ENCODE data around the gene PARN. TPM values are rescaled to one million over a fixed set of nuclear protein-coding genes. Genes with fewer than 3 reads are reported as not detected.
A peak's percentile ranks its signal among the peaks of the same experiment; 100 is the strongest.

Gene PARN
- total and polyA plus RNA-seq, 7 donors = 14.4 to 75.3 (median 33.6) TPM

GRCh38 chr16:14490235-14490634 is 139.8 kb downstream of the PARN start:
- 91 to 94% methylated on average over 4 of the region's 4 CpGs for WGBS, 2 donors
- intact Hi-C loops (cut with DNase I) = no loop called here
- Histone ChIP-seq H3K27ac (no peak overlapping the region), H3K4me1 (peaks cover 0 to 22% (median 19%) of the 10 kb centered on the region in 4 donors), H3K9me3 (no peaks in the 10 kb centered on the region), H3K4me3 (no peak overlapping the region), H3K27me3 (no peaks in the 10 kb centered on the region), H3K36me3 (no peaks in the 10 kb centered on the region)
- DNase-seq = no peak
- TF ChIP-seq POLR2AphosphoS5 (IDR thresholded peaks at IDR 0.05) = no peak
- TF ChIP-seq POLR2A (IDR thresholded peaks at IDR 0.05) = no peak
- TF ChIP-seq CTCF (IDR thresholded peaks at IDR 0.05) = no peak
- TF ChIP-seq EP300 (IDR thresholded peaks at IDR 0.05) = no peak

- Histone ChIP-seq H3K27me3 (no peaks in the 10 kb centered on the region), H3K36me3 (no peaks in the 10 kb centered on the region), H3K9me3 (no peaks in the 10 kb centered on the region), H3K27ac (no peak overlapping the region), H3K4me1 (peaks cover 0 to 22% (median 19%) of the 10 kb centered on the region in 4 donors), H3K4me3 (no peak overlapping the region)
- no peak for TF ChIP-seq POLR2AphosphoS5 (IDR thresholded peaks at IDR 0.05)
- WGBS, 2 donors = 90 to 91% methylated on average over 4 of the region's 4 CpGs
- no peak for DNase-seq
- intact Hi-C loops (cut with DNase I) = loop anchor here (5.0 kb wide), 1 partner anchor 127 kb away; no protein-coding TSS in a partner anchor
Measured at GRCh38 chr16:14489460-14489859, 140.6 kb downstream of the PARN start.

GRCh38 chr16:14487579-14487978 is 142.5 kb downstream of the PARN start:
- no peak for DNase-seq
- Histone ChIP-seq H3K36me3 (peaks cover 0 to under 1% (median 0%) of the 10 kb centered on the region in 4 donors), H3K4me1 (peaks cover 0 to 22% (median 19%) of the 10 kb centered on the region in 4 donors), H3K27ac (peak overlapping the region; percentile 75 to 79 (median 78)), H3K27me3 (no peaks in the 10 kb centered on the region), H3K4me3 (peak overlapping the region in 3 of 4 donors; percentile 29 to 41 (median 40)), H3K9me3 (no peaks in the 10 kb centered on the region)
- TF ChIP-seq POLR2A (IDR thresholded peaks at IDR 0.05) = no peak
- TF ChIP-seq CTCF (IDR thresholded peaks at IDR 0.05) = no peak
- no peak for TF ChIP-seq EP300 (IDR thresholded peaks at IDR 0.05)
- no peak for TF ChIP-seq POLR2AphosphoS5 (IDR thresholded peaks at IDR 0.05)
- WGBS, 2 donors = 7 to 17% methylated on average over 3 of the region's 3 CpGs
- intact Hi-C loops (cut with DNase I) = loop anchor here (2.0 to 5.0 kb wide), 2 partner anchors 69 to 125 kb away; no protein-coding TSS in a partner anchor

- Histone ChIP-seq H3K4me1 (peaks cover 0 to 22% (median 19%) of the 10 kb centered on the region in 4 donors), H3K27me3 (no peaks in the 10 kb centered on the region), H3K9me3 (no peaks in the 10 kb centered on the region), H3K27ac (peak overlapping the region; percentile 75 to 79 (median 78)), H3K4me3 (peak overlapping the region; percentile 6 to 41 (median 34)), H3K36me3 (peaks cover 0 to 9% (median 0%) of the 10 kb centered on the region in 4 donors)
- TF ChIP-seq CTCF (IDR thresholded peaks at IDR 0.05) (no peak), POLR2AphosphoS5 (IDR thresholded peaks at IDR 0.05) (peak; percentile 53 to 88 (median 80)), EP300 (IDR thresholded peaks at IDR 0.05) (peak in 2 of 4 donors; percentile 38 to 46)
- intact Hi-C loops (cut with DNase I) = loop anchor here (2.0 to 5.0 kb wide), 2 partner anchors 68 to 124 kb away; no protein-coding TSS in a partner anchor
- WGBS, 2 donors = 24 to 49% methylated on average over 20 of the region's 20 CpGs
- DNase-seq = peak; percentile 94
Measured at GRCh38 chr16:14486520-14487303, 143.3 kb downstream of the PARN start.

GRCh38 chr16:14485811-14486519 is 144.1 kb downstream of the PARN start:
- Histone ChIP-seq H3K27ac (peak overlapping the region; percentile 75 to 79 (median 78)), H3K4me1 (peaks cover 0 to 22% (median 19%) of the 10 kb centered on the region in 4 donors), H3K27me3 (no peaks in the 10 kb centered on the region), H3K9me3 (no peaks in the 10 kb centered on the region), H3K4me3 (peak overlapping the region in 1 of 4 donors; percentile 41), H3K36me3 (peaks cover 0 to 11% (median 0%) of the 10 kb centered on the region in 4 donors)
- DNase-seq = no peak
- intact Hi-C loops (cut with DNase I) = loop anchor here (2.0 to 5.0 kb wide), 2 partner anchors 67 to 124 kb away; no protein-coding TSS in a partner anchor
- TF ChIP-seq POLR2AphosphoS5 (IDR thresholded peaks at IDR 0.05) = no peak
- no peak for TF ChIP-seq EP300 (IDR thresholded peaks at IDR 0.05)
- no peak for TF ChIP-seq CTCF (IDR thresholded peaks at IDR 0.05)
- TF ChIP-seq POLR2A (IDR thresholded peaks at IDR 0.05) = no peak
- WGBS, 2 donors = 91 to 92% methylated on average over 16 of the region's 16 CpGs

All from sigmoid colon (tissue), 7 donors.